Kidney tubule cell (primary cell): Measurements from ENCODE around the gene LLGL1.

Source experiments
- DNase-seq: peaks from one replicate; pipeline ENCODE4 v3.0.0-alpha.2; 2018; ENCODE audit warnings: low spot score

LLGL1 gene

GRCh38 chr17:18230288-18231141 is 5.1 kb downstream of the LLGL1 start:
- no peak for DNase-seq

- no peak for DNase-seq
Observed at GRCh38 chr17:18231164-18231563, 5.7 kb downstream of the LLGL1 start.

GRCh38 chr17:18233803-18234518 is 8.5 kb downstream of the LLGL1 start:
- DNase-seq: no peak

- DNase-seq: no peak
Observed at GRCh38 chr17:18234853-18235380, 9.5 kb downstream of the LLGL1 start.

- no peak for DNase-seq
Observed at GRCh38 chr17:18235743-18236256, 10.4 kb downstream of the LLGL1 start.

GRCh38 chr17:18236494-18236893 is 11.1 kb downstream of the LLGL1 start:
- DNase-seq: no peak

GRCh38 chr17:18237461-18237860 is 12.0 kb downstream of the LLGL1 start:
- no peak for DNase-seq

- no peak for DNase-seq
Observed at GRCh38 chr17:18238299-18238698, 12.9 kb downstream of the LLGL1 start.

GRCh38 chr17:18240449-18240848 is 15.0 kb downstream of the LLGL1 start:
- no peak for DNase-seq

GRCh38 chr17:18241229-18241871 is 15.9 kb downstream of the LLGL1 start:
- no peak for DNase-seq

- no peak for DNase-seq
Observed at GRCh38 chr17:18245038-18245776, 19.8 kb downstream of the LLGL1 start.

GRCh38 chr17:18246109-18246725 is 20.8 kb downstream of the LLGL1 start:
- DNase-seq: no peak

GRCh38 chr17:18246880-18247612 is 21.6 kb downstream of the LLGL1 start:
- peak; percentile 80 for DNase-seq

- DNase-seq: no peak
Observed at GRCh38 chr17:18247613-18248001, 22.2 kb downstream of the LLGL1 start.

- DNase-seq: peak; percentile 73
Observed at GRCh38 chr17:18248300-18248731, 22.9 kb downstream of the LLGL1 start.

GRCh38 chr17:18248811-18249210 is 23.4 kb downstream of the LLGL1 start:
- DNase-seq: no peak

GRCh38 chr17:18250259-18250658 is 24.8 kb downstream of the LLGL1 start:
- peak; percentile 25 for DNase-seq

GRCh38 chr17:18250708-18251107 is 25.3 kb downstream of the LLGL1 start:
- DNase-seq: no peak

- no peak for DNase-seq
Observed at GRCh38 chr17:18251204-18251603, 25.8 kb downstream of the LLGL1 start.

- DNase-seq: no peak
Observed at GRCh38 chr17:18252160-18252559, 26.7 kb downstream of the LLGL1 start.
